Measurements from ENCODE around the gene VPS16. TPM values are rescaled to one million over a fixed set of nuclear protein-coding genes. Genes with fewer than 3 reads are reported as not detected.
"Not testable (repeated sequence)": the region's sequence is repeated elsewhere in the genome, so short reads cannot be mapped to it uniquely, and the experiment has no call there.

VPS16 gene
- total and polyA plus RNA-seq, 2 donors, result 22.2 to 33.2 TPM

GRCh38 chr20:2800521-2801285 lies 39.8 kb upstream of the VPS16 start, which contains the start of gene CPXM1:
Gene CPXM1 (minus strand): TSS chr20:2800627. CDS start chr20:2800572, 55 bp downstream.
- WGBS, result 2% methylated on average over 52 of the region's 52 CpGs
- no peak for DNase-seq (ENCODE audit: extremely low spot score)
- peak within 1 kb of the TSS; percentile 27 for H3K4me3 ChIP-seq (ENCODE audit: low read depth, low read length)

GRCh38 chr20:2801286-2801728 lies 39.2 kb upstream of the VPS16 start:
- DNase-seq (ENCODE audit: extremely low spot score), result no peak
- Histone ChIP-seq H3K27ac (ENCODE audit: low read depth) (no peak overlapping the region), H3K4me3 (ENCODE audit: low read depth, low read length) (no peak overlapping the region), H3K36me3 (ENCODE audit: insufficient read depth) (no peaks in the 10 kb centered on the region), H3K4me1 (ENCODE audit: insufficient read depth) (no peaks in the 10 kb centered on the region)
- WGBS, result 20% methylated on average over 13 of the region's 13 CpGs

More at GRCh38 chr20:2800521-2801285, 39.8 kb upstream of the VPS16 start, which contains the start of gene CPXM1:
- H3K4me1 ChIP-seq (ENCODE audit: insufficient read depth), result no peaks in the 10 kb centered on the region
- no peaks in the 10 kb centered on the region for H3K36me3 ChIP-seq (ENCODE audit: insufficient read depth)
- H3K27ac ChIP-seq (ENCODE audit: low read depth), result no peak within 1 kb of the TSS

GRCh38 chr20:2804041-2804828 lies 36.3 kb upstream of the VPS16 start:
- Histone ChIP-seq H3K4me1 (ENCODE audit: insufficient read depth) (no peaks in the 10 kb centered on the region), H3K4me3 (ENCODE audit: low read depth, low read length) (no peak overlapping the region), H3K27ac (ENCODE audit: low read depth) (no peak overlapping the region), H3K36me3 (ENCODE audit: insufficient read depth) (no peaks in the 10 kb centered on the region)
- DNase-seq (ENCODE audit: extremely low spot score), result no peak
- 52% methylated on average over 16 of the region's 16 CpGs for WGBS

- no peaks in the 10 kb centered on the region for H3K36me3 ChIP-seq (ENCODE audit: insufficient read depth)
- no peak overlapping the region for H3K27ac ChIP-seq (ENCODE audit: low read depth)
- WGBS, result 20% methylated on average over 49 of the region's 49 CpGs
- H3K4me3 ChIP-seq (ENCODE audit: low read depth, low read length), result no peak overlapping the region
- DNase-seq (ENCODE audit: extremely low spot score), result no peak
- H3K4me1 ChIP-seq (ENCODE audit: insufficient read depth), result no peaks in the 10 kb centered on the region
Observed at GRCh38 chr20:2804852-2805688, 35.5 kb upstream of the VPS16 start.

- WGBS, result 49% methylated on average over 22 of the region's 22 CpGs
Observed at GRCh38 chr20:2805689-2806350, 34.7 kb upstream of the VPS16 start.

GRCh38 chr20:2806351-2806701 lies 34.2 kb upstream of the VPS16 start:
- no peak overlapping the region for H3K4me3 ChIP-seq (ENCODE audit: low read depth, low read length)
- DNase-seq (ENCODE audit: extremely low spot score), result no peak
- no peak overlapping the region for H3K27ac ChIP-seq (ENCODE audit: low read depth)
- 60% methylated on average over 4 of the region's 4 CpGs for WGBS
- H3K4me1 ChIP-seq (ENCODE audit: insufficient read depth), result no peaks in the 10 kb centered on the region
- H3K36me3 ChIP-seq (ENCODE audit: insufficient read depth), result no peaks in the 10 kb centered on the region

More at GRCh38 chr20:2805689-2806350, 34.7 kb upstream of the VPS16 start:
- DNase-seq (ENCODE audit: extremely low spot score), result no peak
- no peak overlapping the region for H3K27ac ChIP-seq (ENCODE audit: low read depth)
- no peak overlapping the region for H3K4me3 ChIP-seq (ENCODE audit: low read depth, low read length)
- no peaks in the 10 kb centered on the region for H3K4me1 ChIP-seq (ENCODE audit: insufficient read depth)
- H3K36me3 ChIP-seq (ENCODE audit: insufficient read depth), result no peaks in the 10 kb centered on the region

- WGBS, result 82% methylated on average over 4 of the region's 4 CpGs
- Histone ChIP-seq H3K4me1 (ENCODE audit: insufficient read depth) (no peaks in the 10 kb centered on the region), H3K27ac (ENCODE audit: low read depth) (no peak overlapping the region), H3K36me3 (ENCODE audit: insufficient read depth) (no peaks in the 10 kb centered on the region), H3K4me3 (ENCODE audit: low read depth, low read length) (no peak overlapping the region)
- DNase-seq (ENCODE audit: extremely low spot score), result no peak
Observed at GRCh38 chr20:2807019-2807418, 33.5 kb upstream of the VPS16 start.

- not testable (repeated sequence) for H3K4me1 ChIP-seq (ENCODE audit: insufficient read depth); H3K4me3 ChIP-seq (ENCODE audit: low read depth, low read length); H3K27ac ChIP-seq (ENCODE audit: low read depth); DNase-seq (ENCODE audit: extremely low spot score); H3K36me3 ChIP-seq (ENCODE audit: insufficient read depth)
- 76% methylated on average over 9 of the region's 9 CpGs for WGBS
Observed at GRCh38 chr20:2807929-2808328, 32.6 kb upstream of the VPS16 start.

GRCh38 chr20:2809690-2810089 lies 30.9 kb upstream of the VPS16 start:
- DNase-seq (ENCODE audit: extremely low spot score), result no peak
- Histone ChIP-seq H3K36me3 (ENCODE audit: insufficient read depth) (no peaks in the 10 kb centered on the region), H3K27ac (ENCODE audit: low read depth) (no peak overlapping the region), H3K4me1 (ENCODE audit: insufficient read depth) (no peaks in the 10 kb centered on the region), H3K4me3 (ENCODE audit: low read depth, low read length) (no peak overlapping the region)
- 92% methylated on average over 10 of the region's 10 CpGs for WGBS

- Histone ChIP-seq H3K36me3 (ENCODE audit: insufficient read depth) (no peaks in the 10 kb centered on the region), H3K27ac (ENCODE audit: low read depth) (no peak overlapping the region), H3K4me3 (ENCODE audit: low read depth, low read length) (no peak overlapping the region), H3K4me1 (ENCODE audit: insufficient read depth) (no peaks in the 10 kb centered on the region)
- no peak for DNase-seq (ENCODE audit: extremely low spot score)
- 73% methylated on average over 3 of the region's 3 CpGs for WGBS
Observed at GRCh38 chr20:2812189-2812588, 28.4 kb upstream of the VPS16 start.

- H3K36me3 ChIP-seq (ENCODE audit: insufficient read depth), result no peaks in the 10 kb centered on the region
- no peaks in the 10 kb centered on the region for H3K4me1 ChIP-seq (ENCODE audit: insufficient read depth)
- DNase-seq (ENCODE audit: extremely low spot score), result no peak
- WGBS, result 97% methylated on average over 1 of the region's 1 CpG
- H3K4me3 ChIP-seq (ENCODE audit: low read depth, low read length), result no peak overlapping the region
- H3K27ac ChIP-seq (ENCODE audit: low read depth), result no peak overlapping the region
Observed at GRCh38 chr20:2814076-2814475, 26.5 kb upstream of the VPS16 start.

- WGBS, result 27% methylated on average over 5 of the region's 5 CpGs
- Histone ChIP-seq H3K4me3 (ENCODE audit: low read depth, low read length) (no peak within 1 kb of the TSS), H3K36me3 (ENCODE audit: insufficient read depth) (no peaks in the 10 kb centered on the region), H3K27ac (ENCODE audit: low read depth) (no peak within 1 kb of the TSS), H3K4me1 (ENCODE audit: insufficient read depth) (no peaks in the 10 kb centered on the region)
- no peak for DNase-seq (ENCODE audit: extremely low spot score)
Observed at GRCh38 chr20:2814587-2815051, 25.9 kb upstream of the VPS16 start, which contains the start of gene C20orf141. Gene C20orf141 (plus strand): TSS chr20:2814987. CDS start chr20:2815185, 198 bp downstream.

Data from urinary bladder (tissue), 4 donors.